GM19099 (cell line): ENCODE measurements around the gene OR1D5.
"Not testable (repeated sequence)": the region's sequence is repeated elsewhere in the genome, so short reads cannot be mapped to it uniquely, and the experiment has no call there.

ENCODE experiments used
- POLR2A ChIP-seq: IDR thresholded peaks from 3 replicates; pipeline ENCODE4 v1.6.1; 2011; ENCODE audit warnings: low read depth; ENCODE audit not compliant: insufficient read length; ENCODE audit errors: extremely low read depth

OR1D5 gene, protein sequence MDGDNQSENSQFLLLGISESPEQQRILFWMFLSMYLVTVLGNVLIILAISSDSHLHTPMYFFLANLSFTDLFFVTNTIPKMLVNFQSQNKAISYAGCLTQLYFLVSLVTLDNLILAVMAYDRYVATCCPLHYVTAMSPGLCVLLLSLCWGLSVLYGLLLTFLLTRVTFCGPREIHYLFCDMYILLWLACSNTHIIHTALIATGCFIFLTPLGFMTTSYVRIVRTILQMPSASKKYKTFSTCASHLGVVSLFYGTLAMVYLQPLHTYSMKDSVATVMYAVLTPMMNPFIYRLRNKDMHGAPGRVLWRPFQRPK

DNA sequence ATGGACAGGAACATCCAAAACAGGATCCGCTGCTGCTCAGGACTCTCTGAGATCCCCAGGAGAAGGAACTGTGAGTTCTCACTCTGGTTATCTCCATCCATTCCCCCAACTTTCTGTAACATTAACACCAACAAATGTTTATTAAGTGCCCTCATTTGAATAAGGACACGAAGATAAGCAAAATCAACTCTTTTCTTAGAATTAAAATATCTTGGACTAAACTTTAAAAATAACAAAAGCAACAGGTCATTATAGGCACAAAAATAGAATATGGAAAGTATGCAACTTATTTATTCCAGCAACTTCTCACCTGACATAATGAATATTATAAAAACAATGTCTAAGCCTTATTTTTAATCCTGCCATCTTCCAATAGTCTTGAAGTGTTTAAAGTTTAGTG is at the start of gene OR1D5:
Gene OR1D5 (minus strand): TSS at position 101 of the 400 bp plus-strand sequence. CDS start 0 bp downstream, at position 101.
- TF ChIP-seq POLR2A = not testable (repeated sequence)

DNA sequence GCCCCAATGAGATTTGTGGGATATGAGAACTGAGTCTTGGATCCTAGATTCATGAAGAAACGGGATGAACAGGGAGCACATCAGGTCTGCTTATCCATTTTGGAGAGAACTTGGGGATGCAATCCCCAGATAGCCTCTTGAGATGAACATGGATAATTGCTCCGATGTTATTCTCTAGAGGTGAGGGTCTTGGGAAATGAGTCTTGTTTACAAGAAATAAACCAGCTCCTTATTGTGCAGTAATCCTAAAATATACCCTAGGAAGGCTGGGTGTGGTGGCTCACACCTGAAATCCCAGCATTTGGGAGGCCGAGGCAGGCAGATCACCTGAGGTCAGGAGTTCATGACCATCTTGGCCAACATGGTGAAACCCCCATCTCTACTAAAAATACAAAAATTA is 40.9 kb upstream of the OR1D5 start, which contains the start of gene OR1D2:
Gene OR1D2 (minus strand): TSS at position 101 of the 400 bp plus-strand sequence. CDS start 11,426 bp downstream, outside the sequence.
- no peak for TF ChIP-seq POLR2A

DNA sequence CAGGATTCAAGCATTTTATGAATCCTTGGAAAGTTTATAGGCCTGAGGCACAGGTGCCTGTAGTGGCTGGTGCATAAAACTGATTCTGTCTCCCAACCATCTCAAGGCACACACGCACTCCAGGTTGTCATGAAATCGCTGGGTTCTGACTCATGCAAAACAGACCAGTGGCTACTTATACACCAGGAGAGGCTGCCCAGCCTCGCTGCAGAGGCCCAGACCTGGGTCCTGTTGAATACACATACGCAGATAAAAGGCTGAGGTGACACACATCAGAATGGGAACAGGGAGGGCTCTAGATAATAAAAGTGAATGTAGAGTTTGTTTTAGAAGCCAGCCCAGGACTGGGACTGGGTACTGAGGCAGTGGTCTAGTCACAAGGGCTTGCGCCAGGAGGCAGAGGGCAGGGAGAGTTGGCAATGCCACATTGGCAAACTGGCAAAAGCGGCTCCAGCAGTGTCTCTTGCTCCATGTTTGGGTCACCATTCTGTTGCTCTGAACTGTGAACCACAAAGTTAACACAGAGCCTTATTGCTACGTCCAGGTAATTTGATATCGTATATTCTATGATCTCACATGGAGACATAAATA is 13.6 kb downstream of the OR1D5 start:
- TF ChIP-seq POLR2A = no peak

DNA sequence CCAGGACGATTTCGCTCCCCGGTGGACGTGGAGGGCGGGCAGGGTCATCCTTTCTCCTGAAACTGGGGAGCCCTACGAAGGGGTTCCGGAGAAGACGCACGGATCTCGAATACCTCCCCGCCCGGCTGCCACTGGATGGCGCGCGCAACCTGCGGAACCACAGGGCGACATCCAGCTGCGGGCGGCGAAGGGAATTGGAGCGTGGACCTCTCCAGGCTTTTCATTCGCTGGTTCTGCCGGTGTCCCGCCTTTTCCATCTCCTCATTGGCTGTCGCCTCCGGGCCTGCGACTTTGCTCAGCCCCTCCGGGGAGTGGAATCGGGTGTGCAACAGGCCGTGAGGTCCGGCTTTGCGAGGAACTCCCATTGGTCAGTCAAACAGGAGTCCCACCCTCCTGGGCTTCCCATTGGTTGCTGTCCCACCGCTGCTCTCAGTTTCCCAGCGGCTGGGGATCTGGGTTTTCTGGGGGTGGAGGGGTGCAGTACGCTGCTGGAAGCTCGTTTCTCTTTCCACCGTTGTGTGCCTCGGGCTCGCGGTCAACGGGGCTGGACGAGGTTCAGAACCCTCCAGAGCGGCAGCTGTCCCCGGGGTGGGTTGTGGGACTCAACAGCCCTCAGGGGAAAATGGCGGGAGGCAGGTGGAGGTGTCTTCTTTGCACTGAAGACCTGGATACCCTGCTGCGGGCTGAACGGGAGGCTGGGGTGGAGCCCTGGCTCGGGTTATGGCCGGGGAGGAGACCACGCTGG is 14.5 kb downstream of the OR1D5 start:
- TF ChIP-seq POLR2A = peak; percentile 39

DNA sequence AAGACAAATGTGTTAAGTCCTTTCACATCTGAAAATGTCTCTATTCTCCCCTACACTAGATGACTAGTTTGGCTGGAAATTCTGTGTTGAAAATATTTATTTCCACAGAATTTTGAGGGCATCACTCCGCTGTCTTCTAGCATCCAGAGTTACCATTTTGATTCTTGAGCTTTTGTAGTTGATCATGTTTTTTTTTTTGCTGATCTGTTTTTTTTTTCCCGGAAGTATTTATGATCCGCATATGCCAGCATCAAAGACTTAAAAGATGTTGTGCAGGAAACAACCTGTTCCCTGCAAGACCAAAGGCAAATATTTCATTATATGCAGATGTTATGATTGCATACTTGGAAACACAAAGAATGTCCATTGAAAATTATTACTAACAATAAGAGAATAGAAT is 16.7 kb downstream of the OR1D5 start:
- no peak for TF ChIP-seq POLR2A

DNA sequence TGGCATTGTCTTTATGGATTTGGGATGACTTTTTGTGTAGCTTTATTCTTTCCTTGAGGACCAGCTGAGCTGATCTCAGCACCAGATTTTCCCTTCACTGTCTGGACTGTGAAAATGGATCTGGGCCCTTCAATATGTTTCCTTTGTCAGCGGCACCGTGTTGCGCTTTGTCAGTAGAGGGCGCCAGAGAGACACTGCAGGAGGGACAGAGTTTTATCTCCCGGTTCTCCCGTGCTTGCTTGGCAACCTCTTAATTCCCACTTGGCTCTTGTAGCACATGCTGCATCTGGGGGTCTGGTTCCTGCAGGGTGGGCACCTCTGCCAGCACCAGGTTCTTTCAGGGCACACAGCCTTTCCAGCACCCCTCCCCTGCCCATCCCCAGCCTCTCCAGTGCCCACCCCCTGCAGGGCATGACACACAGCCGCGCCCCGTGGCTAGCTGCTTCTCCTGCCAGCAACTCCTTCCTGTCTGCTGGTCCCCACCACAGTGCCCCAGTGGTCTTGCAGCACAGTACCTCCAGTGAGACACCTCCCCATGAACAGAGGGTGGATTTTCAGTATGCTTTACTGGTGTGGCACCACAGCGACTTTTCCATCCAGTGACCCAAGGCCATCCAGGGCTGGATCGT is 19.6 kb downstream of the OR1D5 start:
- no peak for TF ChIP-seq POLR2A

DNA sequence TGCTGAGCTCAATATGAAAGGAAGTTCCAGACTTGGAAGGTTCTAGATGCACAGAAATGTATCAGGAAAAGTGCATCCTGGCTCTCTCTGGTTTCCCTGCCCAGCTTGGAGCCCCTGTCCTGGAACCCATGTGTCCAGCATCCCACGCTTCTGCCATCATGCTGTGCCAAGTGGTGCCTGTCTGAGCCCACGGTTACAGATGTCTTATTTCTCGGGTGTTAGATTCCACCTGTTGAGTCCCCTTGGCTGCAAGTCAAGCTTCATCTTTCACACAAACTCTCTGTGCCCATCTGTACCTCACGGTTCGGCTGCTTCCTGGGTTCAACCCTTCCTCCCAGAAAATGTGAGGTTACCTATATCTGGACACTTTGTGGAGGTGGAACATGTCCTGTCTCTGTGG is 22.5 kb downstream of the OR1D5 start:
- no peak for TF ChIP-seq POLR2A

DNA sequence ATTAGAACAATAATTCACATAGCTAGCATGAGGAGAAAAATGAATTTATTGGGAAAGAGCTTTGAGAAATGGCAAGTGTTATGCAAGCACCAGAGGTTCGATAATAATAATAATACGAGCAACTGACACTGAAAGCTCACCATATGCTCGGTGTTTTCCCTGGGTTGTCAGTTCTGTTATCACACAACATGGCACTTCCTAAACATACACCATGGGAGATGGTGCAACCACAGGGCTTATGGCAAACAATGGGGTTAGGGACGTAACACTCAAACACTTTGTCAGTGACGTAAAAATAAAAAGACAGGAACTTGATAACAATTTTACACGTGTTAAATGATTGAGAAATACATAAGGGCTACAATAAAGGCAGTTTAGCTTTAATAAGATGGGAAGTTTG is 23.7 kb downstream of the OR1D5 start:
- TF ChIP-seq POLR2A = no peak

DNA sequence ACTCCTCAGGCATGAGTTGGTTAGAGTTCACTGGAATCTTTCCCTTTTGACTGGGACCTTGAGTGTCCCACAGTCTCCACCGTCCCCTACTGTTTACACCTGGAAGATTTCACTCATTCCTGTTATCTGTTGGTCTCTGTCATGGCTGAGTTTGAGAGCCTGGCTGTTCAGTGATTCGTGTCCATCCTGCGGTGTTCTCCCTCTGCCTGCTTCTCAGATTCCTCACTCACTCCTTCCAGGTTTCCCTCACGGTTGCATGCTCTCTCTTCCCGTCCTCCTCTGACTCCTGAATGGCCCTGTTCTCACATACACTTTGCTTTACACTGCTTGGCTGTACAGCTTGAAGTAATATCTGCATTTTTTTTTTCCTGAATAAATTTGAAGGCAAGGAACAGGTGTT is 24.5 kb downstream of the OR1D5 start:
- no peak for TF ChIP-seq POLR2A

DNA sequence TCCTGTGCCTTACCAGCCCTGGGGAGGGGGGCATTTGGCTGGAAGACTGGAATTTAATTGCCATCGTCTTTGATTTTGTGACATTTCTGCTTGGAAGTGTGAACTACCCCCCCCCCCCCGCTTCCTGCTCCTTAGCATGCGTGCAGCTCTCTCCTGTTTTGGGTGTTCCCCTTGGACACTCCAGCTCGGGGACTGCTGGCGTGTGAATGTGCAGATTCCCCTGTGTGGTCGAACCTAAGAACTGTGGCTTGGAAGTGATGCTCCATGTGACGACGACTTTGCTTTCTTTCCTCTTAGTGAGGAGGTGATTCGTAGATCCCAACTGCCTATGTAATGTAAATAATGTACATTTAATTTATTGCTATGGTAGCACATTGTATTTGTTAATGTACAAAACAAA is 26.1 kb downstream of the OR1D5 start:
- TF ChIP-seq POLR2A = no peak

DNA sequence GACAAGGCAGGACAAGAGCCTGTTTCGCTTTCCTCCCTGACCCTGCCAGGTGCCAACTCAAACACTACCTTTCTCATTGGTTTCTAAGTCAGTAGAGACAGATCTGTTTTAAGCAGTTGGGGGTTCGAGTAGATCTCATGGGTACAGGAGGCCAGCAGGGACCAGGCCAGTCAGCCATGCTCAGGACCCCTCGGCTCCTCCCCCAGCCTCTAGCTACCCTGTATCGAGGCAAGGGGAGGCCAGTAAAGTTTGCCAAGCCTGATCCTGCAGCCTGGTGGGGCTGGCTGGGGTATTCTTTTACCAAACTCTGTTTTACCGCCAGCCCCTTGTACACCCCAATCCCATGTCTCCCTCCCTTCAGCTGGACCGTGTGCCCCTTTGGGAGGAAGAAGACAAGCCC is 26.6 kb downstream of the OR1D5 start:
- TF ChIP-seq POLR2A = no peak

DNA sequence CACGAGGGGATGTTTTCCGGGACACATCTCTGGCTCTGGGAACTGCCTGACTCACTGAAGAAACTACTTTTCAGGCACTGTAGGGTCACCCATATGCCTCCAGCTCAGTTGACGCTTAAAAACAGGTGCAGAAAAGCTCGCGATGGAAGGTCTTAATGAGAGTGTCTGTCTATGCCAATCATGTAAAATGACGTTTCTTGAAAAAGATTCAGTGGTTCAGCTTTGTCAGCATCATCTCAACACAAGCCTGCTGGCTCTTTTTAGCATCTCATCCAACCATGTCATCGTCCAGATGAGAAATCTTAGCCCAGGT is 27.5 kb downstream of the OR1D5 start:
- no peak for TF ChIP-seq POLR2A

DNA sequence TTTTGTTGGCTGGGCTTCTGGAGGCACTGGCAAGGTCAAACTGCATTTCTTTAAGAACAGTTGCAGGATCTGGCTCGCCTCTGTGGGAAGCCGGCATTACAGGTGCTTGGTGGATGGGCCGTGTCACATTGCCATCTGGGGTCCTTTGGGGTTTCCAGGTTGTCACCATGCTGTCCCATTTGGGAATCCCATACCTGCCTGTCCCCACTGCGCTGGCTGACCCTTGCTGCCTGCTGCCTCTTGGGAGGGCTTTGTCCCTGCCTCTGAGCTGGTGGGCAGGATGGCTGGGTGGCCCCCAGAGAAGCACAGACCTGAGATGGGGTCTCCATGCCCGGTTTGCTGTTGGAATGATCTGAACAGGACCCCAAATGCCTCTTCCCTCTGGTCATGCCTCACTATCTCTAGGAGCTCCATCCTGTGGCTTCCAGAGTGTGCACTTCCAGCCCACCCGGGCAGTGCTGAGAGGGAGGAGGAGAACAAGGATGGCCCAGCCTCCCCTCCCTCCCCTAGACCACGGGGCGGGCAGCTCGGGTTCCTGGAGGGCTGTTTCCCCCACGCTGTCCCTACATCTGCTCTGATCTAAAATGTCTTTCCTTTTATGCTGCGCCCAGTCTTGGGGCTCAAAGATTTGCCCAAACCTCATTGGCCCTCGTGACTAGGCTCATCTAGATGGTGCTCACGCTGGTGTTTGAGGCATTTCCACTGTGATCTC is 28.0 kb downstream of the OR1D5 start:
- no peak for TF ChIP-seq POLR2A

DNA sequence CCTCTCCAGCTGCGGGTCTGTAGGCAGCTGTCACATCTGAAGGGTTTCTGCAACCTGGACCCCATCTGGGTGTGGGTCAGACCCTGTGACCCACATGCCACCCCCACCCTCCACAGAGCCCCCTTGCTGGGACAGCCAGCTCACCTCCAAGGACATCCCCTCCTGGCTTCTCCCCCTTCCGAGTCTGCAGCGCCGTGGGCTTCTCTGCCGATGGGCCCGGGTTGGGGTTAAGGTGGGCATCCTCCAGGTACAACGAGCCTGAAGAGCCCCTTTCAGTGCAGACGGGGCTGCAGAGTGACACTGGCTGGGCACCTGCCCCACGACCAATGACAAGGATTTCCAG is 28.9 kb downstream of the OR1D5 start:
- no peak for TF ChIP-seq POLR2A
